Cardiac septum (tissue), 1 donor: ENCODE results near the gene PLVAP. TPM values are rescaled to one million over a fixed set of nuclear protein-coding genes. Genes with fewer than 3 reads are reported as not detected.

Experiments used
- DNase-seq: peaks from one replicate; pipeline ENCODE4 v3.0.0-alpha.2; 2020; ENCODE audit warnings: low spot score
- intact Hi-C: fragments of 100-400 bp; cut with DNase I; formaldehyde crosslinking; loops from one replicate; pipeline ENCODE4 v1.14.0; 2022
- long read RNA-seq: library from polyadenylated mRNA; unstranded; transcript quantifications from one replicate; pipeline ENCODE4 v2.0.0, GENCODE V29; 2021
- total RNA-seq: library from RNA; stranded (reverse); fragmentation: NEBNext Ultra II Directional; extraction: Animal tissue kit (Norgen Biotek cat#: 25700); gene quantifications from one replicate; pipeline ENCODE4 v1.2.1, GENCODE V29; 2021
- donor health status: DM: no; HTN: no; CAD: no.

PLVAP gene
- total RNA-seq: 32.8 TPM
- long read RNA-seq, transcript PLVAP-201 (6 exons, 2,305 nt): major isoform, 37 of 55 reads
- long read RNA-seq, partial matches to known transcripts: 9 of 55 reads
- long read RNA-seq, other reads (novel, unspliced or antisense): 9 of 55 reads

GRCh38 chr19:17376935-17377600, at the start of gene PLVAP:
Gene PLVAP (minus strand): TSS chr19:17377342. CDS start chr19:17377288, 54 bp downstream.
- no peak for DNase-seq
- intact Hi-C loops: no loop called here

GRCh38 chr19:17424743-17425365, 47.7 kb upstream of the PLVAP start:
- intact Hi-C loops: no loop called here
- DNase-seq: no peak

GRCh38 chr19:17423429-17424208, 46.5 kb upstream of the PLVAP start:
- no peak for DNase-seq
- intact Hi-C loops: no loop called here

GRCh38 chr19:17421942-17422341, 44.8 kb upstream of the PLVAP start:
- intact Hi-C loops: no loop called here
- DNase-seq: no peak

- no peak for DNase-seq
- intact Hi-C loops: no loop called here
Measured at GRCh38 chr19:17420475-17420924, 43.4 kb upstream of the PLVAP start.

- DNase-seq: peak; percentile 99
- intact Hi-C loops: no loop called here
Measured at GRCh38 chr19:17419621-17420474, 42.7 kb upstream of the PLVAP start, which contains the start of gene MVB12A. Gene MVB12A (plus strand): TSS chr19:17420047. CDS start chr19:17420136, 89 bp downstream.

GRCh38 chr19:17419154-17419620, 42.0 kb upstream of the PLVAP start:
- intact Hi-C loops: no loop called here
- DNase-seq: no peak

GRCh38 chr19:17418710-17419109, 41.6 kb upstream of the PLVAP start:
- intact Hi-C loops: no loop called here
- no peak for DNase-seq

- intact Hi-C loops: no loop called here
Measured at GRCh38 chr19:17415121-17415520, 38.0 kb upstream of the PLVAP start.

GRCh38 chr19:17414097-17414496, 37.0 kb upstream of the PLVAP start:
- no peak for DNase-seq
- intact Hi-C loops: no loop called here

More at GRCh38 chr19:17415121-17415520, 38.0 kb upstream of the PLVAP start:
- DNase-seq: no peak

GRCh38 chr19:17411801-17412200, 34.7 kb upstream of the PLVAP start:
- intact Hi-C loops: no loop called here
- no peak for DNase-seq

GRCh38 chr19:17409990-17410389, 32.8 kb upstream of the PLVAP start:
- intact Hi-C loops: no loop called here
- DNase-seq: no peak

- intact Hi-C loops: no loop called here
- no peak for DNase-seq
Measured at GRCh38 chr19:17406887-17407196, 29.7 kb upstream of the PLVAP start.

- intact Hi-C loops: no loop called here
- no peak for DNase-seq
Measured at GRCh38 chr19:17406046-17406886, 29.1 kb upstream of the PLVAP start.

GRCh38 chr19:17405250-17406045, 28.3 kb upstream of the PLVAP start, which contains the start of gene BST2:
Gene BST2 (minus strand): TSS chr19:17405630. CDS start chr19:17405575, 55 bp downstream.
- intact Hi-C loops: no loop called here
- DNase-seq: peak; percentile 81

- intact Hi-C loops: no loop called here
- DNase-seq: no peak
Measured at GRCh38 chr19:17404621-17405249, 27.6 kb upstream of the PLVAP start.

- no peak for DNase-seq
- intact Hi-C loops: no loop called here
Measured at GRCh38 chr19:17404015-17404414, 26.9 kb upstream of the PLVAP start.
